Endothelial cell of umbilical vein (primary cell): Measurements from ENCODE around the gene CHKB.

Experiments
- EZH2 ChIP-seq: IDR thresholded peaks from 2 replicates; pipeline ENCODE4 v1.6.1; 2012; ENCODE audit warnings: borderline replicate concordance, low read depth, mild to moderate bottlenecking, moderate library complexity, low read length, inconsistent platforms; ENCODE audit not compliant: severe bottlenecking
- FOS ChIP-seq: IDR thresholded peaks from 2 replicates; pipeline ENCODE4 v1.6.1; 2011; ENCODE audit warnings: mild to moderate bottlenecking, low read length, moderate library complexity, borderline replicate concordance; ENCODE audit not compliant: insufficient read depth
- JUN ChIP-seq: IDR thresholded peaks from 2 replicates; pipeline ENCODE4 v1.6.1; 2011; ENCODE audit warnings: borderline replicate concordance, low read depth; ENCODE audit not compliant: insufficient read length, insufficient read depth
- MYC ChIP-seq: IDR thresholded peaks from one replicate; pipeline ENCODE4 v1.6.1; 2011; ENCODE audit warnings: mild to moderate bottlenecking, low read depth, low read length
- POLR2A ChIP-seq: IDR thresholded peaks from 2 replicates; pipeline ENCODE4 v1.6.1; 2012; ENCODE audit warnings: low read depth, mild to moderate bottlenecking, control low read depth, low read length
- POLR2AphosphoS5 ChIP-seq: IDR thresholded peaks from 2 replicates; pipeline ENCODE4 v1.6.1; 2012; ENCODE audit warnings: low read depth, mild to moderate bottlenecking, control low read depth, low read length, moderate library complexity; ENCODE audit not compliant: insufficient read depth
- TF ChIP-seq, protein P1 (sequence below), 2 donors: IDR thresholded peaks; 1 replicate in 1 of 2; 2 replicates in 1 of 2; pipeline ENCODE4 v1.5.1; 2011; ENCODE audit warnings: low read length in 2 of 2, mild to moderate bottlenecking in 2 of 2, moderate library complexity in 2 of 2, control low read depth in 1 of 2, inconsistent platforms in 1 of 2, low read depth in 1 of 2; ENCODE audit not compliant: insufficient read depth in 1 of 2; ENCODE audit errors: extremely low read depth in 1 of 2

DNA sequence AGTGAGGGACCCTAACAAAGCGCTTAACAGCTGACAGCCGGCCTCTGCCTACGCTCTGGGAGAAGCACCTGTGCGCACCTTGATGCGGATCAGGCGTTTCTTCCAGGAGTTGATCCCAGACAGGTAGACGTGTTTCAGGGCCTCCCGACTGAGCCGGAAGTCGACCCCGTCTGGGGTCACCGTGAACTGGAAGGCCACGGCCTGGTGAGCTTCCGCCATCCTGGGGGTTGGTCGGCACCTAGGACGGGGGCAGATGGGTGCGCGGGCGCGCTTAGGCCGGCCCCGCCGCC is 5.0 kb downstream of the CHKB start:
- TF ChIP-seq, protein P1, sequence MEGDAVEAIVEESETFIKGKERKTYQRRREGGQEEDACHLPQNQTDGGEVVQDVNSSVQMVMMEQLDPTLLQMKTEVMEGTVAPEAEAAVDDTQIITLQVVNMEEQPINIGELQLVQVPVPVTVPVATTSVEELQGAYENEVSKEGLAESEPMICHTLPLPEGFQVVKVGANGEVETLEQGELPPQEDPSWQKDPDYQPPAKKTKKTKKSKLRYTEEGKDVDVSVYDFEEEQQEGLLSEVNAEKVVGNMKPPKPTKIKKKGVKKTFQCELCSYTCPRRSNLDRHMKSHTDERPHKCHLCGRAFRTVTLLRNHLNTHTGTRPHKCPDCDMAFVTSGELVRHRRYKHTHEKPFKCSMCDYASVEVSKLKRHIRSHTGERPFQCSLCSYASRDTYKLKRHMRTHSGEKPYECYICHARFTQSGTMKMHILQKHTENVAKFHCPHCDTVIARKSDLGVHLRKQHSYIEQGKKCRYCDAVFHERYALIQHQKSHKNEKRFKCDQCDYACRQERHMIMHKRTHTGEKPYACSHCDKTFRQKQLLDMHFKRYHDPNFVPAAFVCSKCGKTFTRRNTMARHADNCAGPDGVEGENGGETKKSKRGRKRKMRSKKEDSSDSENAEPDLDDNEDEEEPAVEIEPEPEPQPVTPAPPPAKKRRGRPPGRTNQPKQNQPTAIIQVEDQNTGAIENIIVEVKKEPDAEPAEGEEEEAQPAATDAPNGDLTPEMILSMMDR (IDR thresholded peaks at IDR 0.05; ENCODE audit: extremely low read depth in 1 of 2, insufficient read depth in 1 of 2, low read depth in 1 of 2, low read length in 2 of 2), result no peak
- no peak for TF ChIP-seq FOS
- TF ChIP-seq POLR2A, result no peak
- TF ChIP-seq JUN, result no peak
- TF ChIP-seq EZH2, result no peak
- TF ChIP-seq POLR2AphosphoS5, result no peak
- no peak for TF ChIP-seq MYC
